Gastroesophageal sphincter (tissue), 3 donors: ENCODE data around the gene OR14A16.

Source experiments
- POLR2A ChIP-seq, 2 donors: fragments of 450-650 bp; IDR thresholded peaks; one replicate each; pipeline ENCODE4 v1.6.1; 2017; ENCODE audit warnings: antibody characterized with exemption in 2 of 2, mild to moderate bottlenecking in 2 of 2, moderate library complexity in 1 of 2
- POLR2AphosphoS5 ChIP-seq: sonication (generic); formaldehyde crosslinking; IDR thresholded peaks from one replicate; pipeline ENCODE4 v1.6.1; 2017; ENCODE audit warnings: antibody characterized with exemption
- TF ChIP-seq, protein P1 (sequence below), 4 experiments: fragments of 200-600 bp in 2 of 4; fragments of 450-650 bp in 2 of 4; sonication (generic) in 1 of 4; IDR thresholded peaks; one replicate each; pipeline ENCODE4 v1.5.1; 2017 to 2019; ENCODE audit warnings: antibody characterized with exemption in 4 of 4, mild to moderate bottlenecking in 2 of 4, moderate library complexity in 2 of 4

DNA sequence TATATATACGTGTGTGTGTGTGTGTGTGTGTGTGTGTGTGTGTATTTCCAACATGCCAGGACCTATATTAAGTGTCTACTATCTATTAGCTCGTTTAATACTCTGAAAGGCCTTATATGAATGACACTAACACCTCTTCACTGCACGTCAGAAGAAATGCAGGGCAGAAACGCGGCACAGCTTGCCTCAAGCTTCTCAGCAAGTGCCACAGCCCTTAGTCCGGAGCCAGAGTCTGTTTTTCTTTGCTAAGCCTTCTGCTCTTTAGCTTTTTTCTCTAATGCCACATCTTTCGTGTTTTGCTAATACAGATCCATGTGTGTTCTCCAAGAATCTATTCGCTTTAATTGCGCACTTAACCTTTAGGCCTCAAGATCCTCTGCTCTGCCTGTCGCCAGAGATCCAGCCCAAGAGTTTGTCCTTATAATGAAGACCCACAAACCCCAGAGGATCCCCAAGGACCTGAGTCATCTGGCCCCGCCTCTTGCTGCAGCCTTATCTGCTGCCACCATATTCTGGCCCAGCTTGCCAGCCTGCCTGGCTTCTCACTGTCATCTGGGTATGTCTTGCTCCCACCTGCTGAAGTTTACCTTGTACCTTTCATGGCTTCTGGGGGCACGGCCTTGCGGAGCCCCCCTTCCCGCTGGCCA, 31.1 kb upstream of the OR14A16 start:
- TF ChIP-seq, protein P1, sequence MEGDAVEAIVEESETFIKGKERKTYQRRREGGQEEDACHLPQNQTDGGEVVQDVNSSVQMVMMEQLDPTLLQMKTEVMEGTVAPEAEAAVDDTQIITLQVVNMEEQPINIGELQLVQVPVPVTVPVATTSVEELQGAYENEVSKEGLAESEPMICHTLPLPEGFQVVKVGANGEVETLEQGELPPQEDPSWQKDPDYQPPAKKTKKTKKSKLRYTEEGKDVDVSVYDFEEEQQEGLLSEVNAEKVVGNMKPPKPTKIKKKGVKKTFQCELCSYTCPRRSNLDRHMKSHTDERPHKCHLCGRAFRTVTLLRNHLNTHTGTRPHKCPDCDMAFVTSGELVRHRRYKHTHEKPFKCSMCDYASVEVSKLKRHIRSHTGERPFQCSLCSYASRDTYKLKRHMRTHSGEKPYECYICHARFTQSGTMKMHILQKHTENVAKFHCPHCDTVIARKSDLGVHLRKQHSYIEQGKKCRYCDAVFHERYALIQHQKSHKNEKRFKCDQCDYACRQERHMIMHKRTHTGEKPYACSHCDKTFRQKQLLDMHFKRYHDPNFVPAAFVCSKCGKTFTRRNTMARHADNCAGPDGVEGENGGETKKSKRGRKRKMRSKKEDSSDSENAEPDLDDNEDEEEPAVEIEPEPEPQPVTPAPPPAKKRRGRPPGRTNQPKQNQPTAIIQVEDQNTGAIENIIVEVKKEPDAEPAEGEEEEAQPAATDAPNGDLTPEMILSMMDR (IDR thresholded peaks at IDR 0.05): no peak
- TF ChIP-seq POLR2A (IDR thresholded peaks at IDR 0.05) (no peak), POLR2AphosphoS5 (no peak)
